Activated naive CD4-positive, alpha-beta T cell treated with anti-CD3 and anti-CD28 coated beads, Interleukin-2, amount 50 U/mL, for 72 hours (primary cell): ENCODE data around the gene PHLDA1. TPM values are rescaled to one million over a fixed set of nuclear protein-coding genes. Genes with fewer than 3 reads are reported as not detected.

Experiments used
- ATAC-seq, 2 donors: fragments of 150-1000 bp; cut with Tn5 transposase; 2 replicates each; pipeline ENCODE4 v1.10.0; 2021; ENCODE audit warnings: mild to moderate bottlenecking in 2 of 2, moderate library complexity in 2 of 2
- DNase-seq, 2 donors: peaks; one replicate each; pipeline ENCODE4 v3.0.0; 2021 to 2022; ENCODE audit warnings: low spot score in 2 of 2
- H3K27ac Mint-ChIP-seq, 2 donors: one replicate each; pipeline ENCODE4 v1.8.0; 2022; ENCODE audit warnings: mild to moderate bottlenecking in 2 of 2, mixed read lengths in 2 of 2
- H3K36me3 Mint-ChIP-seq, 2 donors: one replicate each; pipeline ENCODE4 v1.8.0; 2022; ENCODE audit warnings: mixed read lengths in 2 of 2
- H3K9me3 Mint-ChIP-seq, 2 donors: one replicate each; pipeline ENCODE4 v1.8.0; 2022; ENCODE audit warnings: mixed read lengths in 2 of 2
- total RNA-seq, 2 donors: library from RNA; stranded (reverse); gene quantifications; one replicate each; pipeline ENCODE4 v1.2.3, GENCODE V29; 2022

PHLDA1 gene
- 10 to 100 TPM in 1 of 2 donors, 1 to 10 TPM in 1; 5.5 to 15.1 TPM for total RNA-seq

GRCh38 chr12:76031414-76032042 is at the start of gene PHLDA1:
Gene PHLDA1, minus strand, starts transcription at chr12:76031776.
- H3K9me3 Mint-ChIP-seq, result no peaks in the 10 kb centered on the region
- peak; percentile 92 to 95 for DNase-seq
- peak; percentile 79 to 85 for ATAC-seq
- H3K36me3 Mint-ChIP-seq, result peaks cover 0 to 26% of the 10 kb centered on the region in 2 donors
- peak within 1 kb of the TSS; percentile 98 to 100 for H3K27ac Mint-ChIP-seq

- DNase-seq, result no peak
- H3K36me3 Mint-ChIP-seq, result peaks cover 28 to 65% of the 10 kb centered on the region in 2 donors
- no peaks in the 10 kb centered on the region for H3K9me3 Mint-ChIP-seq
- H3K27ac Mint-ChIP-seq, result peak overlapping the region in 1 of 2 donors; percentile 9
- no peak for ATAC-seq
Observed at GRCh38 chr12:76080729-76081415, 49.3 kb upstream of the PHLDA1 start.

- Mint-ChIP-seq H3K27ac (peak overlapping the region in 1 of 2 donors; percentile 79), H3K36me3 (peaks cover 26 to 65% of the 10 kb centered on the region in 2 donors), H3K9me3 (no peaks in the 10 kb centered on the region)
- ATAC-seq (no peak), DNase-seq (no peak)
Observed at GRCh38 chr12:76080017-76080728, 48.6 kb upstream of the PHLDA1 start.

DNA sequence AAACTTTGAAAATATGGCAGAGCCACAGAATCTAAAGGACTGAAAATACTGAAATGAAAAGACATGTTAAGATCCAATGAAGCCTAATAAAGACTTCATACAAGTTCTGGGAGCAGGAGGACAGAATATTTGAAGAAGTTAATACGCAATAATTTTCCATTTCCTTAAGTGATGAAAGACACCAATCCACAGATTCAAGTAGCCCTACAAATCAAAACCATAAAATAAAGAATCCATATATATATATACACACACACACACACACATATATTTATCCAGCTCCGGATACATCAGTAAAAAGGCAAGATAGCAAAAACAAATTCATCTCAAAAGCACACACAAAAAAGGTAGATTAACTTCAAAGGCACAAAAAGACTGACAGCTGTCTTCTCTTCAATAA is 47.2 kb upstream of the PHLDA1 start:
- DNase-seq (no peak), ATAC-seq (no peak)
- Mint-ChIP-seq H3K36me3 (peaks cover 27 to 59% of the 10 kb centered on the region in 2 donors), H3K9me3 (no peaks in the 10 kb centered on the region), H3K27ac (no peak overlapping the region)

DNA sequence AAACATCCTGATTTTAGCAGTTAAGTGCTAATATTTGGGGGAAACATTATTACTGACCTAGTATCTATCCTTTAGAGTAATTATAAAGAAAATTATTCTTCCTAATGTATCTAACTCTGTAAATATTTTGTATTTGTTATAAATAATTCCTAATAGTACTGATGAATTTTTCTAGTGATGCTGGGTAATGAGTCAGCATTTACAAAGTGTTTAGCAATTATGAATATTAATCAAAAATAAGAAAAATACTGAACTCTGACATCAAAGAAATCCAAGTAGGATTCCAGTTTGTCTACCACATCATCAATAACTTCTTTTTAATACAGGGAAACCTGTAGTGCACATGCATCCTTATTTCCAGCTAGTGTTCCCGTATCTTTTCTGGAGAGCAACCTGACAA is 43.9 kb upstream of the PHLDA1 start:
- DNase-seq (no peak), ATAC-seq (no peak)
- Mint-ChIP-seq H3K27ac (no peak overlapping the region), H3K9me3 (no peaks in the 10 kb centered on the region), H3K36me3 (peaks cover 31 to 59% of the 10 kb centered on the region in 2 donors)

- Mint-ChIP-seq H3K27ac (no peak overlapping the region), H3K36me3 (peaks cover 31 to 60% of the 10 kb centered on the region in 2 donors), H3K9me3 (no peaks in the 10 kb centered on the region)
- DNase-seq (no peak), ATAC-seq (no peak)
Observed at GRCh38 chr12:76074701-76075336, 43.2 kb upstream of the PHLDA1 start.

GRCh38 chr12:76073561-76073960 is 42.0 kb upstream of the PHLDA1 start:
- ATAC-seq (no peak), DNase-seq (no peak)
- peak overlapping the region in 1 of 2 donors; percentile 56 for H3K27ac Mint-ChIP-seq
- H3K9me3 Mint-ChIP-seq, result no peaks in the 10 kb centered on the region
- H3K36me3 Mint-ChIP-seq, result peaks cover 35 to 58% of the 10 kb centered on the region in 2 donors

GRCh38 chr12:76072568-76072967 is 41.0 kb upstream of the PHLDA1 start:
- Mint-ChIP-seq H3K27ac (peak overlapping the region in 1 of 2 donors; percentile 45), H3K36me3 (peaks cover 40 to 61% of the 10 kb centered on the region in 2 donors), H3K9me3 (no peaks in the 10 kb centered on the region)
- DNase-seq (no peak), ATAC-seq (no peak)

GRCh38 chr12:76069339-76069738 is 37.8 kb upstream of the PHLDA1 start:
- Mint-ChIP-seq H3K36me3 (peaks cover 52 to 79% of the 10 kb centered on the region in 2 donors), H3K9me3 (peaks cover 0 to 11% of the 10 kb centered on the region in 2 donors), H3K27ac (no peak overlapping the region)
- ATAC-seq, result no peak
- DNase-seq, result no peak

GRCh38 chr12:76065917-76066316 is 34.3 kb upstream of the PHLDA1 start:
- H3K27ac Mint-ChIP-seq, result peak overlapping the region in 1 of 2 donors; percentile 90
- H3K9me3 Mint-ChIP-seq, result peaks cover 0 to 11% of the 10 kb centered on the region in 2 donors
- DNase-seq (no peak), ATAC-seq (no peak)
- peaks cover 43 to 75% of the 10 kb centered on the region in 2 donors for H3K36me3 Mint-ChIP-seq

DNA sequence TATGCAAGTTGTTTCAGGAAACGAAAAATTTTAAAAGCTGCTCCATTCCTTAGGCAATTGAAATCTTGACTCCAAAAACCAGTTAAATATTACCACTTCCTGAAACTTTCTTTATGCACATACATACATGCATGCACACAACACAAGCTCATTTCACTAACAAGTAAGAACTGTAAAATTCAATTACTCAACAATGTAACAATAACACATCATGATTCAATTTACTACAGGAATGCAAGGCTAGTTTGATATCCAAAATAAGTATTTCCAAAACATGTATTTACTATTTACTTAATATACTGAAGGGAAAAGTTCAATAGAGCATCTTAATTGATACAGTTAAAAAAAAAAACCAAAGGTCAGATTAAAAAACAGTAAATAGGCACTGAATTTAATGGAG is 33.3 kb upstream of the PHLDA1 start:
- DNase-seq (no peak), ATAC-seq (no peak)
- Mint-ChIP-seq H3K27ac (no peak overlapping the region), H3K9me3 (peaks cover 0 to 11% of the 10 kb centered on the region in 2 donors), H3K36me3 (peaks cover 43 to 72% of the 10 kb centered on the region in 2 donors)

DNA sequence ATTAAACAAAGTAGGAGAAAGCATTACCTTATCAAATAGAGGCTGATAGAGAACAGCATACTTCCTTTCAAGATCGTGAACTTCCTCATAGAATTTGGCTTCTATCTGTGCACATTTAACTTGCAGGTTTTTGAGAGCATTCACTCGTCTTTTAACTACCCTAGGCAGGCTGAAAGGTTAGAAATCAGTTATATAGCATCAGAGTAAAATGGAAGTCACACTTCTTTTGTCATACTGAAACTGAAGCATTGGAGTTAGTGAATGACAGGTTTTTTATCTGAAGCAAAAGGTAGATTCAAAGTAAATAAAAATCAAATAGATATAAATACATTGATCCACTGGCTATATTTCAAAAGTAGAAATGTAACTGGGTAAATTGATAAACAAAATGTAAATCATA is 28.5 kb upstream of the PHLDA1 start:
- Mint-ChIP-seq H3K36me3 (peaks cover 25 to 65% of the 10 kb centered on the region in 2 donors), H3K27ac (peak overlapping the region in 1 of 2 donors; percentile 81)
- no peak for ATAC-seq

GRCh38 chr12:76057326-76057725 is 25.8 kb upstream of the PHLDA1 start:
- peaks cover 11 to 50% of the 10 kb centered on the region in 2 donors for H3K36me3 Mint-ChIP-seq
- DNase-seq (no peak), ATAC-seq (no peak)
- peak overlapping the region in 1 of 2 donors; percentile 54 for H3K27ac Mint-ChIP-seq
- no peaks in the 10 kb centered on the region for H3K9me3 Mint-ChIP-seq

More for the DNA sequence above, 28.5 kb upstream of the PHLDA1 start:
- DNase-seq, result no peak
- H3K9me3 Mint-ChIP-seq, result peaks cover 0 to 3% of the 10 kb centered on the region in 2 donors

GRCh38 chr12:76055393-76055792 is 23.8 kb upstream of the PHLDA1 start:
- no peaks in the 10 kb centered on the region for H3K9me3 Mint-ChIP-seq
- peaks cover 8 to 47% of the 10 kb centered on the region in 2 donors for H3K36me3 Mint-ChIP-seq
- H3K27ac Mint-ChIP-seq, result no peak overlapping the region

DNA sequence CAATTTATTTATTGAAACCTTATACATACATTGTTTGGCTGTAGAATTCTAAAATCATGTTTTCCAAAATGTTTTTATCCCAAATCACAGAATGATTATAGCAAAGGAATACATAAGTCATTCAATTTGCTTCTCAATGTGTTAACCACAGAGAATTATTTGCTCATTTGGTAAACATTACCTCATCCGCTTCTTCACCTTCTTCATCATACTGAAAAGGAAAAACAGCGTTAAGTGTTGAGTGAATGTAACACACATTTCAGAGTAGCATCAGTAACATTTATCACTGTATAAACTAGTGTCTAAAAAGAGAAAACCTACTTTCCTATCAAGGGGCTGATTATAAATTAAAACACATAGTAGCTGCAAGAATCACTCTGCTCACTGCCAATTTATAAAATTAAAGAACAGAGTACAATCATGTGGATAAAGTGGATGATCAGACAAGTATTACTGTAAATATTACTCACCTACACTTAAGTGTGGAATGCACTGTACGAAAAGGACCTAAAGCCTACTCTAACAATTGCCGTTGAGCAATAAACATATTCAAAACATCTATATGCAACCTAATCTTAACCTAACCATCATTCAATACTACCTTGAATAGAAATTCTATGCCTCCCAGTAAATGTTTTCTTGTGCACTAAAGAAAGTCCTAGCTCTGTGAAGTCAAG is 18.1 kb upstream of the PHLDA1 start:
- ATAC-seq (peak in 1 of 2 donors; percentile 75), DNase-seq (no peak)
- no peaks in the 10 kb centered on the region for H3K9me3 Mint-ChIP-seq
- no peak overlapping the region for H3K27ac Mint-ChIP-seq
- peaks cover 0 to 23% of the 10 kb centered on the region in 2 donors for H3K36me3 Mint-ChIP-seq

More at GRCh38 chr12:76055393-76055792, 23.8 kb upstream of the PHLDA1 start:
- no peak for ATAC-seq
- no peak for DNase-seq

DNA sequence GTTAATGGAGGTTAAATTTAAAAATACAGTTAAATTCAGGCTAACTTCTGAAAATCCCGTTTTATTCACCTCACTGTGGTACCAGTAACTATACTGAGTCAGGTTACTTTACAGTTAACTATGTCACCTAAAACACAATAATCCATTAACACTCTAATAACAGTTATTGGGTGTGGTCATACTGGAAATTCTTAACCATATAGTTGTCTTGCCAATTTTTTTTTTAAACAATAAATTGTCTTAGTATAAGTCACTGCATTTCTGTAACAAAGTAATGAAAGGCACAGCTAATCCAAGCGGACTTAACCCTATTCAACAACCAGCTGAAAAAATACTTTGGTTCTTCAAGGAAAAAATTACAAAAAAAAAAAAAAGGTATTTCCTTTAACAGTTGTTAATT is 16.2 kb upstream of the PHLDA1 start:
- Mint-ChIP-seq H3K27ac (no peak overlapping the region), H3K36me3 (peaks cover 0 to 12% of the 10 kb centered on the region in 2 donors), H3K9me3 (no peaks in the 10 kb centered on the region)
- no peak for ATAC-seq
- no peak for DNase-seq
